Keratinocyte (primary cell): ENCODE results near the gene CSRP3. TPM values are rescaled to one million over a fixed set of nuclear protein-coding genes. Genes with fewer than 3 reads are reported as not detected.

Source experiments
- DNase-seq: peaks from one replicate; pipeline ENCODE4 v3.0.0-alpha.2; 2011; ENCODE audit warnings: low read depth, missing footprints, low spot score
- FAIRE-seq: peaks from 2 replicates; lab custom pipeline; 2011; peaks lifted over from hg19 to GRCh38; lab: Jason Lieb, UNC
- H2AFZ ChIP-seq: 2 replicates; pipeline ENCODE4 v1.6.0; 2012; ENCODE audit warnings: low read length, control low read depth, inconsistent platforms; ENCODE audit not compliant: control insufficient read depth
- H3K27ac ChIP-seq: 2 replicates; pipeline ENCODE4 v1.5.1; 2011; ENCODE audit warnings: low read length; ENCODE audit not compliant: control insufficient read depth, insufficient read depth
- H3K27me3 ChIP-seq: 3 replicates; pipeline ENCODE4 v1.6.0; 2011; ENCODE audit warnings: low read length; ENCODE audit not compliant: control insufficient read depth, insufficient read depth; ENCODE audit errors: extremely low read depth
- H3K36me3 ChIP-seq, 2 experiments: 2 replicates in 1 of 2; 3 replicates in 1 of 2; pipeline ENCODE4 v1.5.1; 2011; ENCODE audit warnings: low read length in 2 of 2, mild to moderate bottlenecking in 1 of 2; ENCODE audit not compliant: control insufficient read depth in 2 of 2, insufficient read depth in 2 of 2; ENCODE audit errors: extremely low read depth in 1 of 2
- H3K4me1 ChIP-seq: 3 replicates; pipeline ENCODE4 v1.5.1; 2011; ENCODE audit warnings: low read length; ENCODE audit not compliant: control insufficient read depth, insufficient read depth; ENCODE audit errors: extremely low read depth
- H3K4me2 ChIP-seq: 3 replicates; pipeline ENCODE4 v1.6.0; 2011; ENCODE audit warnings: low read depth, low read length; ENCODE audit not compliant: control insufficient read depth, insufficient read depth; ENCODE audit errors: extremely low read depth
- H3K4me3 ChIP-seq, 3 experiments: fragments of 200-600 bp in 1 of 3; sonication (generic) in 1 of 3; 2 replicates in 2 of 3; 3 replicates in 1 of 3; pipeline ENCODE4 v1.5.1; 2011 to 2016; ENCODE audit warnings: low read length in 3 of 3, mild to moderate bottlenecking in 3 of 3, control low read depth in 2 of 3, inconsistent platforms in 1 of 3, low read depth in 1 of 3, mixed read lengths in 1 of 3, mixed run types in 1 of 3, moderate library complexity in 1 of 3; ENCODE audit not compliant: control insufficient read depth in 2 of 3, insufficient read depth in 2 of 3; ENCODE audit errors: extremely low read depth in 1 of 3
- H3K79me2 ChIP-seq: 2 replicates; pipeline ENCODE4 v1.6.0; 2012; ENCODE audit warnings: low read length; ENCODE audit not compliant: control insufficient read depth, insufficient read depth
- H3K9ac ChIP-seq: 3 replicates; pipeline ENCODE4 v1.6.0; 2011; ENCODE audit warnings: low read length; ENCODE audit not compliant: control insufficient read depth, insufficient read depth; ENCODE audit errors: extremely low read depth
- H3K9me1 ChIP-seq: 3 replicates; pipeline ENCODE4 v1.6.0; 2011; ENCODE audit warnings: low read length; ENCODE audit not compliant: control insufficient read depth, insufficient read depth; ENCODE audit errors: extremely low read depth
- H3K9me3 ChIP-seq: 2 replicates; pipeline ENCODE4 v1.5.1; 2012; ENCODE audit warnings: low read depth, low read length; ENCODE audit not compliant: control insufficient read depth
- H4K20me1 ChIP-seq: 3 replicates; pipeline ENCODE4 v1.6.0; 2011; ENCODE audit warnings: low read length; ENCODE audit not compliant: control insufficient read depth, insufficient read depth; ENCODE audit errors: extremely low read depth
- EZH2 ChIP-seq: IDR thresholded peaks from one replicate; pipeline ENCODE4 v1.6.1; 2012; ENCODE audit warnings: inconsistent platforms, mild to moderate bottlenecking, low read length, moderate library complexity
- dilution Hi-C: fragments of 300-500 bp; cut with MboI; formaldehyde crosslinking; loops from one replicate; pipeline ENCODE4 v1.7.0; 2020; ENCODE audit warnings: low sequenced_read_pairs; ENCODE audit not compliant: extremely low pct_ligation_motif_present
- polyA plus RNA-seq, 5 experiments: library from polyadenylated mRNA; depleted of rRNA in 3 of 5; stranded (reverse) in 3 of 5; stranded (forward) in 1 of 5; unstranded in 1 of 5; fragments of >200 nt; gene quantifications; 1 replicate in 1 of 5; 2 replicates in 3 of 5; 3 replicates in 1 of 5; pipeline versions ENCODE4 v1.2.1 to v1.2.3, GENCODE V29; 2011 to 2012; ENCODE audit warnings: missing spikeins in 2 of 5, low read depth in 1 of 5, low replicate concordance in 1 of 5
- TF ChIP-seq, protein P1 (sequence below), 3 experiments: IDR thresholded peaks in 1 of 3; conservative IDR thresholded peaks in 1 of 3; optimal IDR thresholded peaks in 1 of 3; 2 replicates in 2 of 3; 3 replicates in 1 of 3; pipeline versions ENCODE3 to v1.5.1; 2011; ENCODE audit warnings: low read length in 3 of 3, mild to moderate bottlenecking in 3 of 3, moderate library complexity in 2 of 3, control low read depth in 1 of 3, inconsistent platforms in 1 of 3; ENCODE audit not compliant: insufficient read depth in 2 of 3; ENCODE audit errors: extremely low read depth in 1 of 3

Gene CSRP3
- polyA plus RNA-seq, 1 donor (not counting 4 experiments of a cell fraction or from before 2014, with no cell fraction given), result not detected

DNA sequence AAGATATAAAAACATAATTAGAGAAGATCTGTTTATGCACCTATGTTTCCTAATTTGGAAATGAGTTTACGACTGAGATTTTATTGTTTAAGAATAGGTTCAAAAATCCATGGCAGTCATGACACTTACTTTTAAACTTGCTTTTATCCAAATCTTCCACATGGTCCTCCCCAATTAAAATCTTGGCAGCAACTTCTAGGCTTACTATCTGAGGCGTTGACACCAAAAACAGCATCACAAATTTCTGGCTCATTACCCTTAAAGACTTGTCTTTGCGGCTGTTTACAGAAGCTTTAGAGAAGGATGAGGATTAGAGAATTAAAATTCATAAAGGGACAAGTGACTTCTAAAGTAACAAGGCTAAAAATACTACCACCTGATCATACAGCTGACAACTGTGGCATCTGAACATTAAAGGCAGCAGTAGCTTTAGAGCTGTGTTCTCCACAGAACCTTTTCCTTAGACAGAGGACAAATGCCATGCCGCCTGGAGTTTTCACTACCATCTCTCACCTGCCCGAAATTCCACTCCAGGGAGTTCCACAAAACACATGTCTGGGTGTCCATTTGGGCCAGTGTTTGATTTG is 32.5 kb upstream of the CSRP3 start:
- dilution Hi-C loops, result no loop called here
- FAIRE-seq (no peak), DNase-seq (no peak)
- Histone ChIP-seq H3K4me1 (peaks cover 17% of the 10 kb centered on the region), H3K36me3 (peaks cover 0 to 3% of the 10 kb centered on the region in 2 experiments), H3K9me1 (no peaks in the 10 kb centered on the region), H3K27me3 (no peaks in the 10 kb centered on the region), H3K9me3 (no peaks in the 10 kb centered on the region), H3K4me2 (no peak overlapping the region), H3K27ac (no peak overlapping the region), H2AFZ (no peak overlapping the region), H3K4me3 (no peak overlapping the region), H3K79me2 (no peaks in the 10 kb centered on the region), H3K9ac (no peak overlapping the region), H4K20me1 (no peaks in the 10 kb centered on the region)
- TF ChIP-seq, protein P1, sequence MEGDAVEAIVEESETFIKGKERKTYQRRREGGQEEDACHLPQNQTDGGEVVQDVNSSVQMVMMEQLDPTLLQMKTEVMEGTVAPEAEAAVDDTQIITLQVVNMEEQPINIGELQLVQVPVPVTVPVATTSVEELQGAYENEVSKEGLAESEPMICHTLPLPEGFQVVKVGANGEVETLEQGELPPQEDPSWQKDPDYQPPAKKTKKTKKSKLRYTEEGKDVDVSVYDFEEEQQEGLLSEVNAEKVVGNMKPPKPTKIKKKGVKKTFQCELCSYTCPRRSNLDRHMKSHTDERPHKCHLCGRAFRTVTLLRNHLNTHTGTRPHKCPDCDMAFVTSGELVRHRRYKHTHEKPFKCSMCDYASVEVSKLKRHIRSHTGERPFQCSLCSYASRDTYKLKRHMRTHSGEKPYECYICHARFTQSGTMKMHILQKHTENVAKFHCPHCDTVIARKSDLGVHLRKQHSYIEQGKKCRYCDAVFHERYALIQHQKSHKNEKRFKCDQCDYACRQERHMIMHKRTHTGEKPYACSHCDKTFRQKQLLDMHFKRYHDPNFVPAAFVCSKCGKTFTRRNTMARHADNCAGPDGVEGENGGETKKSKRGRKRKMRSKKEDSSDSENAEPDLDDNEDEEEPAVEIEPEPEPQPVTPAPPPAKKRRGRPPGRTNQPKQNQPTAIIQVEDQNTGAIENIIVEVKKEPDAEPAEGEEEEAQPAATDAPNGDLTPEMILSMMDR (optimal IDR thresholded peaks at IDR 0.05 in 1 of 3, IDR thresholded peaks at IDR 0.05 in 1 of 3, conservative IDR thresholded peaks at IDR 0.05 in 1 of 3; ENCODE audit: extremely low read depth in 1 of 3, insufficient read depth in 2 of 3, low read length in 3 of 3), result no peak
- TF ChIP-seq EZH2, result no peak

DNA sequence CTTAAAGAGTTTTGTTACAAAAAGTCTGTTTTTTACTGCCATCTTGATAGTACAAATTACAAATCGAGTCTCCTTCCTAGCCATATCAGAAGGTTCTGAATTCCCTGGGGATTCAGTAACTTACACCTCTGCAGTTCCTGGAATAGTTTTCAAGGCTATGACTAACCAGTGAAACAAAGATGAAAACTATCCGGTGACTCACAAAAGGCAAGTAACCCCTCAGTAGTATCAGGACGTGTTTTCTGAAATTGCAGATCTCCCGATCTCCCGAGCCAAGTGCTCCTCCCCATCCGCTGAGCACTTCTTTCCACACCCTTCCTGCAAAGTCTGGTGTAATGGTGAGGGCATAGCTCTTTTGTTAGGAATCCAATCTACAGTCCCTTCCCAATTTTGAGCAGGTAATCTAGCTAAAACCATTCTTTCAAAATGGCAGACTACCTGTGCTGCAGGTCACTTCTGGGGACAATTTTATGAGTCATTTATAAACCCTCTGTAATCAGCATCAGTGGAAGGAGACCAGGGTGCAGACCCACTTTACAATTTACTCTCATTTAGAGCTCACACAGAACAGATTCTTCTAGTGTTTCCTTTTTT is 31.2 kb upstream of the CSRP3 start:
- TF ChIP-seq, protein P1 (optimal IDR thresholded peaks at IDR 0.05 in 1 of 3, IDR thresholded peaks at IDR 0.05 in 1 of 3, conservative IDR thresholded peaks at IDR 0.05 in 1 of 3; ENCODE audit: extremely low read depth in 1 of 3, insufficient read depth in 2 of 3, low read length in 3 of 3), result no peak
- TF ChIP-seq EZH2, result no peak
- Histone ChIP-seq H3K4me3 (peak overlapping the region in 1 of 3 experiments; percentile 45), H3K9me3 (no peaks in the 10 kb centered on the region), H3K79me2 (no peaks in the 10 kb centered on the region), H3K4me2 (peak overlapping the region; percentile 63), H3K4me1 (peaks cover 12% of the 10 kb centered on the region), H4K20me1 (no peaks in the 10 kb centered on the region), H3K9me1 (no peaks in the 10 kb centered on the region), H2AFZ (peak overlapping the region; percentile 94), H3K9ac (peak overlapping the region; percentile 26), H3K36me3 (peaks cover 0 to 3% of the 10 kb centered on the region in 2 experiments), H3K27me3 (no peaks in the 10 kb centered on the region), H3K27ac (peak overlapping the region; percentile 70)
- DNase-seq, result peak; percentile 71
- FAIRE-seq, result peak; percentile 98
- dilution Hi-C loops, result no loop called here
